GM19239 (cell line): ENCODE measurements around the gene KLF6.
A peak's percentile ranks its signal among the peaks of the same experiment; 100 is the strongest.

Source experiments
- DNase-seq: peaks from one replicate; pipeline ENCODE4 v3.0.0; 2011; ENCODE audit warnings: low spot score; ENCODE audit not compliant: insufficient read length
- FAIRE-seq: peaks from 2 replicates; lab custom pipeline; 2011; peaks lifted over from hg19 to GRCh38; lab: Jason Lieb, UNC

KLF6 gene

DNA sequence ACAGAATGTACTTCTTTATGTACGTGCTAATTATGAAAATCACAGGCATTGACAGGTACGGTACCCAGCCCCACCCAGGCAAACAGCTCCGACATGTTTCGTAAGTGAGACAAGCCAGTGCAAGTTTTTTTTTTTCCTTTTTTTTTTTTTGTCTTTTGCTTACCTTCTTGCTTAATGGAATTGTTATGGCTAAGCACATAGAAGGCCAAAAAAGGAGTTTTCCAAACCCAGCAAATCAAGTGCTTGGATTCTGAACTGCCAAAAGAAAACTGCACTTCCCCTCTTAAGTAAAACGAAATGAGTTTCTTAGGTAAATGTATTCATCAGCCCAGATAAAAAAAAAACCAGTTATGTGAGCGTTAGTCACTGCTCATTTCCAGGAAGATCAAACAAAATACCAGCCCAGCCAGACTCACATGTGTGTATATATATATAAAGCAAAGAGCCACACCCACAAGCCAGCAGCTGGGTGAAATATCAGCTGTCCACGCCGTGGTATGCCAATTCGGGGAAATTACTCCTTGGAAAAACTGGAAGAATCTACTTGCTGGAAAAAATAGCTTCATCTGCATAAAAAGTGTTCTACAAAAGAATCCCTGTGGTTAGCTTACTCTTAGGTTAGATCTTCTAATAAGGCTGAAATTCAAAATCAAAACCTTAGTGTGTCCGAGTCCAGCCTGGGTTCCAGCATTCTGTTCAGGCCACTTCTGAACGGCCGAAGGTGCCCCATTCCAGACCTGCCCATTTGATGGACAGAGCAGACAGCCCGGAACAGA lies 8.0 kb downstream of the KLF6 start:
- DNase-seq (no peak), FAIRE-seq (no peak)

DNA sequence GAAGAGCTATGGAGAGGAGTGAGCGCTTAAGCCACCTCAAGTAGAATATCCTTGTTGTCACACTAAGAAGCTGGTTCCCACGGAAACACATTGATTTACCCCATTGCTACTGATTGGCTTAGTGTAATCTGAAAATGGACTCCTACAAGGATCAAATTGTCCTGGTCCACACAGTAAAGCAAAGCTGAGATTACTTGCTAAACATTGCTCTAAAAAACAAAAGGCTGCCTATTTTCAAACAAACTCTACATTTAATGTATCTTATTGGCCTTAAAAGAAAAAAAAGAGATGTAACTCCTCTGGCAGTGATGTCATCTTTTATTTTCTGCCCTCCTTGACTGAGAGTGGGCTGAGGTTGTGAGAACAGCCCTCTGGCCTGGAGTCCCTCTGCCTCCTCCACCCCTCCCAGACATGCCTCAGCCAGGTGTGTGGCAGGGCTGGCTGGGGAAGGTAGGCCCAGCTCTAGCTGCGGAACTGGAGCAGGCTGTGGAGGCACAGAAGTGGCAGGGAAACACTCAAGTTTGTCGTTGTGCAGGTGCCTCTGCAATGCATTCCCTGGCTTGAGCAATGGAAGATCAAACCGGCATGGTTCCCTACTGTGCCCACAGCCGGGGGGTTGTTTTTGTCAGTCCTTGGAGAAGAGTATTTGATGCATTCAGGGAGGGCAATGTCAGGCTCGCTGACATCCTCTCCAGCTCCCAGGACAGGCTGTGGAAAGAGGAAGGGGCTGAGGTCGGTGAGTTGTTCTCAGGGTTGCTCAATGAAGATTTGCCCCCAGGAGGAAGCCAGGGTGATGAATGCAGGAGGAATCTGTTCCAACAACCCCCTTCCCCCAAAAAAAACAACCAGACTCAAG lies 9.1 kb downstream of the KLF6 start:
- DNase-seq (no peak), FAIRE-seq (no peak)

DNA sequence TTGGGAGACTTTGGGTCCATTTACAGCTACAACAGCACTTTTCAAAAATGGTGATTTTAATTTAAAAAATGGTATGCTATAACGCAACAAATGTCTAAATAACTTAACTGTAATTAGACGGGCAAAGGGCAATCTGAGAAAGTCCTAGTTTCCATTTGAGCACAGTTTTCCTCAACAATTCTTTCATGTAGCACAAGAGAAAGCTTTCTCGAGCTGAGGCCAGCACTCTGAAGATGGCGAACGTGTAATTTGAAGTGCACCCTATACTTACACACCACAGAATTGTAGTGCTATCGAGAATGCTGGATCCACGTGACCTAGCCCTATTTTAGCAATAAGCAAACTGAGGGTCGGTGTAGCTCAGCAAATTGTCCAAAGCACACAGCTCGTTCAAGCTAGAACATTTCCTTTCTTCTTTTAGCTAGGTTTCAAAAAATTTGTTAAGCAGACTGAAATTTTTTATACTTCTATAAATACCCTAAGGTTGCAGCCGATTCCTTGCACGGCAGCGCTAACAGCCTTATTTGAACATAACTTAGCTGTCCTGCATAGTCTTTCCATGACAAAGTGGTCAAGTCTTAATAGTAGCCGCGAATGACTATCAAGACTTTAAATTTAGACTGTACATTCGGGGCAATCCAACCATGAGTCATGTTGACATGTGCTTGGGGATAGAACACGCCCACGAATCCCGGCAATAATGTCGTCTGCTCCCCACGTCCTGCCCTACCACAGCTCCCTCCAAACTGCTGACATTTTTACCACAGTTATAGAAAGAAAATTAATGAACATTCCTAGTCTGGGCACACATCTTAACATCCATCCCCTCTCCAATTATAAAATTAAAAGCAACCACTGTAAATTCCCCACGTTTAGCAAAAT lies 10.0 kb downstream of the KLF6 start:
- DNase-seq (no peak), FAIRE-seq (no peak)

DNA sequence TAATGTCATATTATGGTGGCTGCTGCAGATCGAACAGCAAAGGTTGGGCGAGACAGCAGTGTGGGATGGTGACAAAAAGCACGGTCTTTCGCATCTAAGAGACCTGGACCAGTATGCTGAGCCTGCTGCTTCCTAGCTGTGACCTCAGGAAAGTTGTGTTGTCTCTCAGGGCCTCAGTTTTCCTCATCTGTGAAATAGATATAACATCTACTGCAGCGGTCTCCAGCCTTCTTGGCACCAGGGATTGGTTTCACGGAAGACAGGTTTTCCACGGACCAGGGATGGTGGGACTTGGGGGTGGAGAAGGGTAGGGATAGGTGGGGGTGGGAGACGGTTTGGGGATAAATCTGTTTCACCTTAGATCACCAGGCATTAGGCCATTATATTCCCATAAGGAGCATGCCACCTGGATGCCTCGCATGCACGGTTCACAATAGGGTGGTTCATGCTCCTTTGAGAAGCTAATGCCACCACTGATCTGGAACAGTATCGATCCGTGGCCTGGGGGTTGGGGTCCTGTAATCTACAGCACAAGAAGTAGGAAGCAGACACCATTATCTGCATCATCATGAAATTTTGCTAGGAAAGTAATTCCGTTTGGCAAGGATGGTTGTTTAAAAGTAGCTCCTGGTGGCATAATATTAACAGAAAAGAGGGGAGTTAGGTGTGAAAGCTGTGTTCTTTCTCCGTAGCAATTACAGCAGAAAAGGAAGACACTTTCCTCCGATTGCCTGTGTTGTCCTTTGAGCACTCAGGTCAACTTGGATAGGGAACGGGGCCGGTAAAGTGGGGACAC lies 10.8 kb downstream of the KLF6 start:
- no peak for FAIRE-seq
- no peak for DNase-seq

DNA sequence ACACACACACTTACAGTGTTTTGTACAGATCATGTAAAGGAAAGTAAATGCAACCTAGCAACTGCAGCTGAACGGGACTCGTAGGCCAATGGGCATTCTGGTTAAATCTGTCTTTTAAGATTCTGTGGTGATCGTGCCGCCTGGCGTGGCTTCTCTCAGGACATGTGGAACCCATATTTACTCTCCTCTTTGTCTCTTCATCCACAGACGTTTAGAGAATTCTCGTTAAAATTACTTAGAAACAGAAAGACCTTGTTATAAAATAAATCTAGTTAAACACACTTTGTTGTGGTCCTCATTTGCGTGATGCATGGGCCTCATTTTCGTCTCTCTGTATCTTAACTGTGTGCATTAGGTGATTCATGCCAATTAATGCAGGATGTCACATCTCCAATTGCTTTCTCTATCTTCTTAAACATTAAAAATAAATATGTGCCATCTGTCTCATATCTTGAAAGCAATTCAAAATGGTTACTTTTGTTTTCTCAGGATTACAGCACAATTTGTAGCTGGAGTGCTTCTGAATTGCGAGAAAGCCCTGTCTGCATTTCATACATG lies 11.5 kb downstream of the KLF6 start:
- FAIRE-seq (no peak), DNase-seq (no peak)

DNA sequence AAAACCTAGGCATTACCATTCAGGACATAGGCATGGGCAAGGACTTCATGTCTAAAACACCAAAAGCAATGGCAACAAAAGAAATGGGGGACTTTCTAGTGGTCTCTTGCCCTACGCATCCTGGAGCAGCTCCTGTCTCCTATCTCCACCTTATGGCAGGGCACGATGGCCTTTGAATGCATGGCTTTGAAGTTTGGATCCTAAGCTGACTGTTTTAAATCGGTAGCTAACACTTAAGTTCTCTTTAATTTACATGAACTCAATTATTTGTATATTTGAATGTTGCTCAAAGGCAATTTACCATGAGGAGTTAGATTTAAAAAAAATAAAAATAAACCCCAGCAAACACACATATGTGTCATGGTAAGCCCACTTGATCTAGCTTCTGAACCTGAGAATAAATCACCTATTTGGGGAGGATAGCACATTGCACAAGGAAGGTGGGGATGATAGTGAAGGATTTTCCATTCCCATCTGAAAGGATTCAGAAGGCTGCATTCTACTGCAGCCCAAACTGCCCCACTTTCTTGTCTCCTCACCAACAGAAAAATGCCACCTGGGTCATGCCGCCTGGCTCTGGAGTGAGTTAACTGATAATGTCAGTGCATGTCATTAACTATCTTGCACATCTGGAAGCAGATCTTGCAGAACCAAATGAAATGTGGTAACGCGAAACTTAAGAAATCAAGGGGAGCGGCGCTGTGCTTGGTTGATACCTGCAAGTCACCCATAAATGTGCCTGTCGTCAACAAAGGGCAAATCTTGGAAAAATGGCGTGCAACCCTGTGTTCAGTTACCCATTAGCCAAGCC lies 12.4 kb downstream of the KLF6 start:
- no peak for FAIRE-seq

DNA sequence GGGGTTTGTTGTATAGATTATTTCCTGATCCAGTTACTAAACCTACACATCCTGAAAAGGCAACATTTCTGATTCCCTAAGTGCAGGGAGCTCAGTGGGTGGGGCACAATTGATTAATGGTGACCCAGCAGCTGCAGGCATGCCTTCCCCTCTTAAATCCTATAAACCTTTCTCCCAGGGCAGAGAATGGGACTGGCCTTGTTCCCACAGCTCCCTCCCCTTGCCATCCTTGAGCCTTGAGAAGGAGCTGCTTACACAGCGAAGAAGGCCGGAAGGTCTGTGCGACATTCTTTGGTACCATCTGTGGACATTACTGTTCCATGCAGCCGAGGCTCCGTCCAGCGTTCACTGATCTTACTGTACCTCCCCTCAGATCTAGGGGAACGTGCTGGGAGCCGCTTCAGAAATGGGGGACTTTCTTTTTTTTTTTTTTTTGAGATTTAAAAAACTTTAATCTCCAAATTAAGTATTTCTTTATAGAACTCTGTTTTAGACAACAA lies 14.3 kb downstream of the KLF6 start:
- DNase-seq = no peak
- no peak for FAIRE-seq

More for the DNA sequence above, 12.4 kb downstream of the KLF6 start:
- no peak for DNase-seq

DNA sequence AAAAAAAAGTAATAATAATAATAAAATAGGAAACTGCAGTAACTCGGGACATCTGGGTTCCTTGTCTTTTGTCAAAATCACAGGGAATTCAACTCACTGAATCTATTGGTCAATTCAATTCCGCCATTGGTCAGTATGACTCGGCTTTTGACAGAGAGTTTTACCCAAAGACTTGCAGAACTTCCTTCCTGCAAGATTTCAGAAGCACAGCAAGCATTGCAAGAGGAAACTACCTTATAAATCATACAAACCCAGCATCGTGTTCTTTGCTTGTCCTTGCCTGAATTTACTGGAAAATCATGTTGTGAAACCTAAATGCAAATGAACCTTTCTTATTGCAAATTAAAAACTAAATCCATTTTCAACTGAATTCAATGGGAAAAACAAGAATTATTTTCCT lies 15.5 kb downstream of the KLF6 start:
- no peak for FAIRE-seq
- DNase-seq = no peak

DNA sequence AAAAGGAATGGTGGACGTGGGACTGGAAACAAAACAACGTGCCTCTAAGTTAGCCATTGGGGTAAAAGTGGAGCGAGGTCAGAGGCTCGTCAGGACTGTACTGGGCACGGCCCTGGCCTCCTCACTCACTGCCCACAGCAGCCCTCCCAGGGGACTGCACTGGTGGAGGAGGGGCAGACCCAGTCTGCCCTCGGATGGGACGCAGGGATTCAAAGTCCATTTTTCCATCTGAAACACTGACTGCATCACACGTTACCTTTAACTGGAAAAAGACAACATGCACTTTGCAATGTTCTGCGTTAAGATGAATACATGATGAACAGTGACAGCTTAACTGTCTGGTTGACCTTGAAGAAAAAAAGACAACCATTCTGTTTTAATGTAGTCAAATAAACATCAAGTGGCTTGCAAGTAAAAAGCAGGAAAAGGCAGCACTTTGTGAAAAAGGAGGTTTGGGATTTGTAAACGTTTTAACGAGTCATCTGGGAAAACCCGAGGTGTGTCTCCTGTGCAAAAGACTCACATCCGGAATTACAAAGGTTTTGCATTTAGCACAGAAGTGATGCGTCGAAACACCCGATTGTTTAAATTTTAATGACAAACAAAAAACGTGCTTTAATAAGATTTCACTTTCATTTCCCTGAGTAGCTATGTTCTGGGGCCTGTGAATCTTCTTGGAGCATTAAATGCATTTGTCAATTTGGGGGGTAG lies 18.8 kb downstream of the KLF6 start:
- no peak for FAIRE-seq
- DNase-seq = no peak

DNA sequence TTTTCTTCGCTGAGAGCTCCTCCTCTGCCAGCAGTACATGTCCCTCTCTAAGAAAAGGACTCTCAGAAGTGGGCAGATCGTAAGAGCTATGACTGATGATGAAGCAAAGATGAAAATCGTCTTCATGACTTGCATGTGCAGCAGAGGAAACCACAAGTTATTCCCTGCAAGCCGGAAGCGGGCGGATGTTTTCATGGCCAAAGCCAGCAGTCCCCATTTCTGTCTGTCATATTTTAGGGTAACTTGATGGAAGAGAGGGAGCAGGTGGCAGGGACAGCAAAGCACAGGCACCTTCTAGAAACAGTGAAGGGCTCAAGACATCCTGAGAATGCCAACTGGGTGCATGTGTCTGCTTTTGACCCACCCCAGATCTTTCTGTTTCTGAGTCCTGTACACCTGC lies 19.9 kb downstream of the KLF6 start:
- peak; percentile 86 for FAIRE-seq

DNA sequence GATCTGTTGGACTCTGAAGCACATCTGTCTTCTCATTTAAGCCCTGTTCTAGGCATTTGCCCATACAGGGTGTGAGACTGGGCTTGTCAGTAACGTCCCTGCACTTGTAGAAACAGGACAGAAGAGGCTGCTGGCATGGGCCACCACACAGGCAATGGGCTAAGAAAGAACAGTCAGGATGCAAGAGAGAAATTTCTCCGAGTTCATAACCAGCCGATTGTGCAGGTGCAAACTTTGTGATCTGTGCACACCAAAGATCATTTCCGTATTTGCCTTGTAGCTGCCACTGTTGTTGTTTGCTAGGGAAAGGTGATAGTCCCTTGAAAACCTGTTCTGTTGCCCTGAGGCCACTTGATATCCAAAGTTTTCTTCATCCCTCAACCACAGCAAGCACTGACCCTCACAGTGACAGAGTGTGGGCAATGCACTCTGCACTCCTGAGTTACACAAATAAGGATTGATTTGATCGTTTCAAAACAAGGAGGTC lies 20.3 kb downstream of the KLF6 start:
- FAIRE-seq (no peak), DNase-seq (no peak)

More for the DNA sequence above, 19.9 kb downstream of the KLF6 start:
- DNase-seq = no peak

DNA sequence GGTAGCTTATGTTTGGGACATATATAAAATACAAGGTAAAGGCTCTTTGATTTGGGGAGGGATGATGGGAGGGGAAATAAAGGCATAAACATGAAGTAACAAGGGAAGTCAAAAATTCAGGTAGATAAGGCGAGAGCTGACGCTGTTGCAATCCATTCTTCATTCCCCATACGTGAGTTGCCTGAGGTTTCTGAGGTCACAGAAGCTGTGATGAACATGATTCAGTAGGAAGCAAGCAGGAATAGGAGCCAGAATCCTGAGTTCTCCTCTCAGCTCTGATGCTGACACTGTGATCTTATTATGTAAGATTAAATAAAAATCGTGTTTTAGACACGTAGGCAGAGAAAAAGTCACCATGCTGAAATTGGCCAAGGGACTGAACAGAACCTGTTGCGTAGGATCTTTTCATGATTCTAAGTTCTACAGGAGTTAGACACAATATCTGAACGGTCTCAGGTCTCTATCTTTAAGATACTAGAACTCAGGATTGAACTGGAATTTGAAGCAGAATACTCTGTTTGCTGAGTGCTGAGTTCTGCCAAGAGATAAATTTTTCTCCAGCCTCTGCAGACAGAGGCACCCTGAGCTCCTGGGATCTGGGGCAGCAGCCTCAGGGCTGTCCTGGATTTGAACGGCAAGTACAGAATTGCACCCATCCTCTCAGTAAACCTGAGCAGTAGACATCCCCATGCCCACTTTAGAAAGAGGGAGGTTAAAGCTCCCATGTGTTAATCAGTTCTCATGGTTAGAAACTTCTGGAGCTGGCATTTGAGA lies 21.0 kb downstream of the KLF6 start:
- DNase-seq (no peak), FAIRE-seq (no peak)

DNA sequence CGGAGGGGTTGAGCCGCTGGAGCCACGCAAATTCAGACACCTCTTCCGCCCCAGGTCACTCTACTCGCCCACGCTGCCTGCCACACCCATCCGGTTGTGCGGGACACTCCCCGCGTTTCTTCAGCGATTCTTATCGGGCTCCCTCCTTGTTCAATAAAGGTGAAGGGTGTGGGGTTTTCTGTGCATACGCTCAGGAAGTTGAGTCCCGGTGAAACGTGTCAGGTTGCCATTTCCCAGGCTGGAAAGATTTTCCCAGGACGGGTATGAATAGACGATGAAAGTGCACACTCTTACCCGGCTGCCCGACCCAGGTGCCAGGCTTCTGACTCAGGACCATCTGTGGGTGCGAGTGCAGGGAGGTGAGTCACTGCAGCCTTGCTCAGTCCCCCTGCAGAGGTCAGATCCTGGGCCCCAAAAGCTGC lies 22.0 kb downstream of the KLF6 start:
- DNase-seq (no peak), FAIRE-seq (no peak)

DNA sequence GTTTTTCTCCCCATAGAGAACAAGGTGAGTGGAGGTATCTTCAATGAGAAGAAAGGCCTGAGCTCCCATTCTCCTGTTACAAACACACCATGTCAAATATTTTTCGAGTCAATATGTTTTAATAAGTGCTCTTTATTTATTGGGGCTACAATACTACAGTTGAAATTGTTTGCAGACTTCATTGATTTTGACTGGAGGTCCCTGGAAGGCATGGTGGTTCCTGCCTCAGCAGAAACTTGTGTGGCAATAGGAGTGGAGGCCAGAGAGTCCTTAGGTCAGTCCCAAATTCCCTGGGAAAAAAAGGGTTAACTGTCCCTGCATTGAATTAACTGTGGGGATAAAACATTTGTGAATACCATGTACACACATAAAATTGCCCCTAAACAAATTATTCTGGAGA lies 22.7 kb downstream of the KLF6 start:
- FAIRE-seq = no peak

DNA sequence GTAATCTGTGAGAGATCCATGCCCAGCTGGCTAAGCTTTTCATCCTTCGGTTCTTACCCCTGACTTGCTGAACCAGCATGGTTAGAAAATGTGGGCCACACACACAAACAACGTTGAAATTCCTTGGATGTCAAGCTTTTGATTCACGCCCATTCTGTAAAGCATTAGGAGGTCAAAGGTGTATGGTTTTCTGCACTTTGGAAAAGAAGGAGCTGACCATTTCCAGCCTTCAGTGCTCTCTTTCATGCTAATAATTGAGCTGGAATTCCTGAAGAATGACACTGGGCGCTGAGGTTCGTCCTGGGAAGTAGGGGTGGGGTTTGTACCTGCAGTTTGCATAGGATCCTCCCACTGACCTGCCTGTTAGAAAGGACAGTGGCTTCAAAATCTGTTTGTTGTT lies 23.1 kb downstream of the KLF6 start:
- no peak for DNase-seq
- no peak for FAIRE-seq

More for the DNA sequence above, 22.7 kb downstream of the KLF6 start:
- no peak for DNase-seq

DNA sequence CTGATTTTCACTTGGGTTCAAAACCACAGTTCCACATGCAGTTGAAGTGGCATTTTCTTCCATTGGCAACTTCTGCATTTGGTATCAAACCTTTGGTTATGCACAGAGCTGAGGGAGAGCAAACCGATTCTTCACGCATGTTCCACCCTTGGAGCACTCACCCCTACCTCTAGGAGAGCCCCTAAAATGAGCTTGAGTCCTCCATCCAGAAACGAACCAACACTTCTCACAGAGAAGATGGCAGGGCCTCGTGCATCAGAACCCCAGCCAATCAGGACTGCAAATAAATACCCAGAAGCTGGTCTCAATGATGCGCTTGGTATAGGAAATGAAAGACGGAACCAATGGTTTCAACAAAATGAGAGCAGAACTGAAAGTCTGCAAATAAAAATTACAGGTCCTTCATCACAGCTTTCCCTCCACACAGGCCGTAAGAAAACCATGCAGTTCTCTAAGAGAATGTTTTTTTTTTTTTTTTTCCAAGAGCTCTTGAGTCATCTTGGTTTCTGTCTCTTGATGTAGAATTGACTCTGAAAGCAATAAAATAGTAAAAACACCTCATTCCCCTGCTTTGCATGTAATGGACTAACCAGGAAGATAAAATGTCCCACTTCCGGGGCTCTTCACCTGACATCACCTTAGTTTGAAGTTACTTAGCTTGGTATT lies 23.9 kb downstream of the KLF6 start:
- DNase-seq (no peak), FAIRE-seq (peak; percentile 95)
